HG03175 (cell line): ENCODE measurements around the gene AKR1C8.
"Not testable (repeated sequence)": the region's sequence is repeated elsewhere in the genome, so short reads cannot be mapped to it uniquely, and the experiment has no call there.

ENCODE experiments used
- ATAC-seq: cut with Tn5 transposase; IDR thresholded peaks from one replicate; pipeline ENCODE4 v1.9.1; 2021; ENCODE audit warnings: mild to moderate bottlenecking, moderate library complexity; ENCODE audit not compliant: unreplicated experiment

Gene AKR1C8

DNA sequence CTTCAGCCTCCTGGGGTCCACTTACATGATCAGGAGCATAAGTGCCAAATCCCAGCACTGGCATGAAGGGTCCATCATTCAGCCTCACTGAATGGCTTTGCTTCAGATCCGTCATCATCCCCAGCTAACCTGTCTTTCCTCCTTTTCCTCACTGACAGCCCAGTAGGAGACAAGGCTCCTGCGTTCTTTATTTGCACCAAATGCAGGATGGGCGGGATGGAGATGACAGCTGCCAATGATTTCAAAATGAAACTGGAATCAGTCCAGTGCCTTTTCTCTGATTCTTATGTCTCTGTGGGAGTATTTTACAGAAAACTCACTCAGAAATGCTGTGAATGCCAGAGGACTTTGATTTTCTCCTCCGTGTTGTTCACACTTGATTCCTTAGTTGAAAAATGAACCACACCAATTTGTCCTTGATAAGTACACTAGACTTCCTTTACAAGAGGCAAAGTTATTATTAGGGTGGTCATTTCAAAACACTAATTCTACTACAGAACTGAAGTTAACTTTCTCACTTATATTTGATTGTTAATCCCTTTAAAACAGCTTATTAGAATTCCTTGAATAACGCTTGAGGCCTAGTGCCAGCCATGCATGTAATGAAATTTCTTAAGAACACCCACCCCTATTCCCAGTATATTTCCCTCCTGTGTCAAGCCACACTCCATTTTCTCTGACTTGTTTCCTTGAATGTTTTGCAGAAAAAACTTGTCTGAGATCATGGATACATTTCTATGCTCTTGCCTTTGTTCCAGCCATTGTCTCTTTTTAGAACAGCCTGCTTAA is at the start of gene AKR1C8:
AKR1C8 (minus strand) TSS at position 164 of the 789 bp plus-strand sequence; CDS start at position 118, 46 bp downstream.
- no peak for ATAC-seq

DNA sequence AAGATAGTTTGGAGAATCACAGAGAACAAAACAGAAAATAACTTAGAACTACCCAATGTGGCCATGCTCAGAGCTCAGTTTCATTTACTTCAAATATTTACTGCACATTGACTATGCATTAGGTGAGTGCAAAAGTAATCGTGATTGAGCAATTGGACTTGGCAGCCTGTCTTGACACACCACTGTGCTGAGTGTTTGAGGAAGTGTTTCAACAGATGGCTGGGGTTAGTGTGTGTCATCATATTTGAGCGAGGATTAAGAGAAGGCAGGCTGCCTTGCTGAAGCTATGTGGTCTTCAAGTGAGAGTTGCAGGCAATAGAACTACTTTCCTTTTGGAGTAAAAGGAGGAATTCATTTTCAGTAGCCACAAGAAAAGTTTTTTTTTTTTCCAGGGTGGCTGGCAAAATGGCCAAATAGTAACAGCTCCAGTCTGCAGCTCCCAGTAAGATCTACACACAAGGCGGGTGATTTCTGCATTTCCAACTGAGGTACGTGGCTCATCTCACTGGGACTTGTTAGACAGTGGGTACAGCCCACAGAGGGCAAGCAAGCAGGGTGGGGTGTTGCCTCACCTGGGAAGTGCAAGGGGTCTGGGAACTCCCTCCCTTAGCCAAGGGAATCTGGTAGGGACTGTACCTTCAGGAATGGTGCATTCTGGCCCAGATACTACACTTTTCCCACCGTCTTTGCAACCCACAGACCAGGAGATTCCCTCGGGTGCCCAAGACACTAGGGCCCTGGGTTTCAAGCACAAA is 49.3 kb upstream of the AKR1C8 start:
- ATAC-seq: no peak

DNA sequence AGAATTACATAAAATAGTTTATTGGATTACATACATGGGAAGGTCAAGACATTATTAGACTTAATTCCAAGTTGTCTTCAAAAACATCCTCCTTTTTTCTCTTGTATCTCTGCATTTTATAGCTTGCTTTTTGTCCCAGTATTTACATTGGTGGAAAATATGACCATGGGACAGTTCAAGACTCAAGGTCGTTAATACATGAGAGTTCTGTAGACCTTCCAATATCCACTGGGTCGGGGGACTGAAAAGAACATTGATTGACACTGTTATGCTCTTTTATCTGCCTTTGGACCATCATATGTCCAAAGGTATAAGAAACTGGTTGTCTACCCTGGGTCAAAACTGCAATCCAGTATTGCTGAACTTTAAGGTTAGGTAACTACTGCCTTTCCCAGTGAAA is 48.4 kb upstream of the AKR1C8 start:
- ATAC-seq: no peak

DNA sequence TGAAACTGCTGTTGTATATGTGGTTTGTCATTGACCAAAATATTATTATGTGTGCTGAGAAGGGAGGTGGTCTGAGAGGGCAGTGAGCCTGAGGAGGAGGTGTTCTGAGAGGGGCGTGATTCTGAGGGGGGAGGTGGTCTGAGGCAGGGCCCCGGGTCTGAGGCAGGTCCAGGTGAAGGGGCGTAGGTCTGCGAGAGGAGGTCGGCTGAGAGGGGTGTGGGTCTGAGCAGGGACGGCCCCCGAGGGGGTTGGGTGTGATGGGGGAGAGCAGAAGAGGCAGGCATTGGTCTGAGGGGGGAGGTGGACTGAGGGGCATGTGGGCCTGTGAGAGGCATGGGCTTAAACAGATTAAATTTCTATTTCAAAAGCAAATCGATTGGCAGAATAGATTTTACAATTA is 44.1 kb upstream of the AKR1C8 start:
- ATAC-seq: no peak

DNA sequence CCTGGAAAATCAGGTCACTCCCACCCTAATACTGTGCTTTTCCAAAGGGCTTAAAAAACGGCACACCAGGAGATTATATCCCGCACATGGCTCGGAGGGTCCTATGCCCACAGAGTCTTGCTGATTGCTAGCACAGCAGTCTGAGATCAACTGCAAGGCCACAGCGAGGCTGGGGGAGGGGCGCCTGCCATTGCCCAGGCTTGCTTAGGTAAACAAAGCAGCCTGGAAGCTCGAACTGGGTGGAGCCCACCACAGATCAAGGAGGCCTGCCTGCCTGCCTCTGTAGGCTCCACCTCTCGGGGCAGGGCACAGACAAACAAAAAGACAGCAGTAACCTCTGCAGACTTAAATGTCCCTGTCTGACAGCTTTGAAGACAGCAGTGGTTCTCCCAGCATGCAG is 38.0 kb upstream of the AKR1C8 start:
- ATAC-seq: not testable (repeated sequence)

DNA sequence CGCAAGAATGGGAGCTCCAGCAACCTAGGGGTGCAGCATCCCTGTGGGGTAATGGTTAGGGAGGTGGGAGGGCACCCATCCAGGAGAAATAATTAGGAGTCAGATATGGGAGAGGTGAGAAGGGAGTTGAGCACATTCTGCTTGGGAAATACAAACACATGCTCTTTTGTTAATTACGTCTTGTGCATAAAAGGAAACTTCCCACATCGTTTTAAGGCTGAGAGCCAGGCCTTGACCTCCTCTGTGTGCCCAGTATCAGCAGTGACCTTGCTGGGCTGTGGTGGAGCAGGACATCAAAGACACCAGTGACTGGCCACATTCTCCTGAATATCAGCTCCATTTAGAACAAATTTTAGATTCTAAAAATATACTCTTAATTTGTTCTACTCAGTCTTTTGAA is 34.3 kb upstream of the AKR1C8 start:
- no peak for ATAC-seq

DNA sequence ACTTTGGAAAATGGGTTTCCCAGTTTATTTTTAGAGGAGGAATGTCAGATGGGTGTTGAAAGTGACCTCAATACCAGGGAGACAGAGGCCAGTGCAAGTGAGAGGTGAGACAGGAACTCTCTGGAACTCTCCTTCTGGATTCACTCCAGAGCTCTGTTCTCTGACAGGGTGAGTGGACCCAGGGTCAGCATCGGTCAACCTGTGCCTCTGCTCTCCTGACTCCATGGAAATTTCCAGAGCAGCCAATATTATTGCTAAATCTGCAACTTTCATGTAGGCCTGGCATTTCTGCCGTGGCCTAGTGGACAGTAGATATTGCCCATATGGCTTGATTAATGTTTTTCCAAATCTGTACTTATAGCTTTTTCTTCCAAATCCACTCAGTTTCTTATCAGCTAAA is 31.9 kb upstream of the AKR1C8 start:
- ATAC-seq: no peak

DNA sequence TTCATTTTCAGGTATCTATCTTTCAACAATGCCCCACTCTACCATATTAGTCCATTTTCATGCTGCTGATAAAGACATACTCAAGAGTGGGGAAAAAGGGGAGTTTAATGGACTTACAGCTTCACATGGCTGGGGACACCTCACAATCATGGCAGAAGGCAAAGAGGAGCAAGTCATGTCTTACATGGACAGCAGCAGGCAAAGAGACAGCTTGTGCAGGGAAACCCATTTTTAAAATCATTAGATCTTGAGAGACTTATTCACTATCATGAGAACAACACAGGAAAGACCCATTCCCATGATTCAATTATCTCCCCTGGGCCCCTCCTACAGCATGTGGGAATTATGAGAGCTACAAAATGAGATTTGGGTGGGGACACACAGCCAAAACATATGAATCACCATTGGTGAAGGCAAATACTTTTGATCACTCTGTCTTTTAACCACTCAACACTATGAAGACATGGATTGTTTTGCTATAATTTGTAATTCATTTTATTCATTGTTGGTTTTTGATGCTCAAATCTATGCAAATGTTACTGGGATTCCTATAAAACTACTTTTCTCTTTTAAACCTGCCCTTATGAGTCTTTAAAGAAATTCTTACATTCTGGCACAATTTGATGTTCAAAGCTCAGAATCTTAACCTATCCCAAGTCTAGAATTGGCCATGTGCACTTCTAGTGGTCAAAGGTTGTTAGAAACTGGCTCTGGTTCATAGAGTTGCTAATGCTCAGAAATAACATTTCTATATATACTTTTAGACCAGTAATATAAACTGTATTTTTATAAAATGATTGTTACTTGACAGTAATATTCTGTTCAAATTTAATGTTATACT is 27.0 kb upstream of the AKR1C8 start:
- no peak for ATAC-seq

DNA sequence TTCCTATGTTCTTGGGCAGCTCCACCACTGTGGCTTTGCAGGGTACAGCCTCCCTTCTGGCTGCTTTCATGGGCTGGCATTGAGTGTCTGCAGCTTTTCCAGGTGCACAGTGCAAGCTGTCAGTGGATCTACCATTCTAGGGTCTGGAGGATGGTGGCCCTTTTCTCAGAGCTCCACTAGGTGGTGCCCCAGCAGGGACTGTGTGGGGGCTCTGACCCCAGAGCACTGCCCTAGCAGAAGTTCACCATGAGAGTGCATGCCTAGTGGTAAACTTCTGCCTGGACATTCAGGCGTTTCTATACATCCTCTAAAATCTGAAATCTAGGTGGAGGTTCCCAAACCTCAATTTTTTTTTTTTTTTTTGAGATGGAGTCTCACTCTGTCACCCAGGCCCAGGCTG is 25.3 kb upstream of the AKR1C8 start:
- not testable (repeated sequence) for ATAC-seq

DNA sequence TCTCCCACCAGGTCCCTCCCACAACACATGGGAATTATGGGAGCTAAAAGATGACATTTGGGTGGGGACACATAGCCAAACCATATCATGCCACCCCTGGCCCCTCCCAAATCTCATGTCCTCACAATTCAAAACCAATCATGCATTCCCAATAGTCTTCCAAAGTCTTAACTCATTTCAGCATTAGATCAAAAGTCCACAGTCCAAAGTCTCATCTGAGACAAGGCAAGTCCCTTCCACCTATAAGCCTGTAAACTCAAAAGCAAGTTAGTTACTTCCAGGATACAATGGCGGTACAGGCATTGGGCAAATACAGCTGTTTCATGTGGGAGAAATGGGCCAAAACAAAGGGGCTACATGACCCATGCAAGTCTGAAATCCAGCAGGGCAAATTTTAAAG is 24.8 kb upstream of the AKR1C8 start:
- not testable (repeated sequence) for ATAC-seq

DNA sequence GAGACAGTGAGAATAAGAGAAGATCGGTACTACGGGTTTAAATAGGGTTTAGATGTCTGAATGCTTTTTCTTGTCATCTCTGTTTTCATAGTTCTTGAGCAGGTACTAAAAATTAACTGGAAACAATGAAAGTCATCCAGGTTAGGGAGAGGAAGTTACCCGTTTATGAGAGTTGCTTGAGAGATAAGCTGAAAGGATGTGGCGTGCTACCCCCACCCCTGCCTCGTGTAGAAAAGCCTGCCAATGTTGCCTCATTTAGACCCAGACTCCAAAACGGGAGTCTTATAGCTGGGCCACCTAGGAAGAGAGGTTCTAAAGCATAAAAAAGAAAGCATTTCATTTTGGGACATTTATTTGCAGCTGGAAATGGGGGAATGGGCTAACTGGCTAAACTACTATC is 21.8 kb upstream of the AKR1C8 start:
- no peak for ATAC-seq

DNA sequence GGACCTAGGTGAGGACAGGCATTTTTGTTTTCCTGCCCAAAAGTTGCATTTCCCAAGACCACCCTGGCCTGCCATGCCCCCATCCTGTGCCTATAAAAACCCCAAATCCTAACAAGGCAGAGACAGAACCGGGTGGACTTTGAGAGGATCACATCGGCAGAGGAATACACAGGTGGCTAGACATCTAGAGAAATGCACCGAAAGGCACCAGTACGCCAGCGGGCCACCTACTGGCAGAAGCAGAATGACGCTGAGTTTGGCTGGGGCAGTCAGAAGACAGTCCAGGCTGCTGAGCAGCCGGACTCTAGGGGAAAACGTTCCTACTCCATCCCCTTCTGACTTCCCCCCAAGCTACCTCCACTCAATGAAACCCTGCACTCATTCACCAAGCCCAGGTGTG is 14.4 kb upstream of the AKR1C8 start:
- no peak for ATAC-seq

DNA sequence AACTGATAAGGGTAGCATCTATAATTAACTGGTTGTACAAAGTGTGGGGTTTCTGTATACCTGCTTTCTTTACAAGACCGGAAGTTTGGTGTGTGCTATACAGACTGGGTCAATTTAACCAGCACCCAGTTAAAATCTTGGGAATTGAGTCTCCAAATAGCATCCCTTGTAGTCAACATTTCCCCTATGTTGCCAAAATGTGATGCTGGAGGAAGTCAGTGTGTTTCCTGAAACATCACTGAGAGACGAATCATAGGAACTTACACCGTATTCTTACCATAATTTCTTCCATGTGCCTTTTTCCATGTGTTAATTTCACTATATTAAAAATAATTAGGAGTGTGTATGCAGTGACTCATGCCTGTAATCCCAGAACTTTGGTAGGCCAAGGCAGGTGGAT is 13.4 kb upstream of the AKR1C8 start:
- no peak for ATAC-seq

DNA sequence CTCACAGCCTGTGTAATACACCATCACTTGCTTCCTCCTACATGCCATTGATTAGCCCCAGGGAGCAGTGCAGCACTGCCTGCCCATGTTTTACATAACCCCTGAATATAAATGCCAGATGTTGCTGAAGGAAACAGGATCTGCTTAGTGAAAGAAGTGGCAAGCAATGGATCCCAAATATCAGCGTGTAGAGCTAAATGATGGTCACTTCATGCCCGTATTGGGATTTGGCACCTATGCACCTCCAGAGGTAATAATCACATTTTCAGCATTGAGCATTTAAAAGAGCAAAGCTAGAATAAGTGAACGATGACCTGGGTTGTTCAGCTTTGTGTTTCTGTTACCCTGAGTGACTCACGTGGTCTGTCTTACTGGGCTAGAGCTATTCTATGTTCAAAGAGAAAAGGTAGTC is 11.8 kb upstream of the AKR1C8 start, which contains the start of gene AKR1C4:
AKR1C4 (plus strand) TSS at position 136 of the 412 bp plus-strand sequence; CDS start at position 167, 31 bp downstream.
- no peak for ATAC-seq

DNA sequence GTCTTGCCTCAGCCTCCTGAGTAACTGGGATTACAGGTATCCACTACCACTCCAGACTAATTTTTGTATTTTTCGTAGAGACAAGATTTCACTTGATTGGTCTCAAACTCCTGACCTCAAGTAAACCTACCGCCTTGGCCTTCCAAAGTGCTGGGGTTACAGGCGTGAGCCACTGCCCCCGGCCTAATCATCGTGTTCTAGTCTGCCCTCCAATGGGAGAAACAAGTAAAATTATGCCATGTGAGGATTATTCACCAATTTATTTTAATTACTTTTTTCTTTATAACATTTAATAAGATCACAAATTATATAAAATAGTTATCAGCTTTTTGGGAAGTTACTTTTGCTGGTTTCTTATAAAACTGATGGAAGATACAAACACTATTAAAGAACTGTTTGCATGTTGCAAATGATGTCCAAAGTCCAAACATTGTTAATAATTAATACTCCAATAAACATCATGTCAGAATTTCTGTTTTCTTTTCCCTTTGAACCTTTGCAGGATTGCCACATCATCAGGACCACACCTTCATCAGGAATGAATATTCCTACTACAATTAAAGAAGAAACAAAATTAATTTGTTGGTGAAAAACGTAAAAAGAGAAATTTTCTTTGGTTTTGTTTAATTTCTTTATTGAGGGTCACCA is 10.9 kb upstream of the AKR1C8 start:
- no peak for ATAC-seq

DNA sequence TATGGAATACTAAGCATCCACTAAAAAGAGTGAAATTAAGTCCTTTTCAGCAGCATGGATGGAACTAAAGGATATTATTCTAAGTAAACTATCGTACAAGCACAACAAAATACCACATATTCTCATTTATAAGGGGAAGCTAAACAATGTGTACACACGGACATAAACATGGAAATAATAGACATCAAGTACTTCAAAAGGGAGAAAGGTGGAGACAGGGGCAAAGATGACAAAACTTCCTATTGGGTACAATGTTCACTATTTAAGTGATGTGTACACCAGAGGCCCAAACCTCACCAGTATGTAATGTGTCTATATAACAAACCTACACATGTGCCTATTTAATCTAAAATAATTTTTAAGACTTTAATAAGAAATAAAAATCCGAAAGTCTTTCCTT is 9.5 kb upstream of the AKR1C8 start:
- ATAC-seq: no peak

DNA sequence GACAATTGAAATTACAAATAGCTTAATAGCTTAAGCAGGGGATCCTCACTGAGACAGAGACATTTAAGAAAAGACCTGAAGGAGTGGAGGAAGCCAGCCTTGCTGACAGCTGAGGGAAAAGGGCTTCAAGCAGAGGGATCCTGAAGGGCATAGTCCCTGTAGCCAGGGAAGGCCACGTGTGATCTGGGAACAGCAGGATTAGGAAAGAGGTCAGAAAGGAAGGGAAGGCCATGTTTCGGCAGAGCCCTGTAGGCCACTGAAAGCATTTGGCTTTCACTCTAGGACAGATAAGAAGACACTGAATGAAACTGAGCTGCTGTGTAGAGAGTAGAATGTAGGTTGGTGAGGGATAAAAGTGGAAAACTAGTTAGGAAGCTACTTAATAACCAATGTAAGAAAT is 3.4 kb upstream of the AKR1C8 start:
- no peak for ATAC-seq

DNA sequence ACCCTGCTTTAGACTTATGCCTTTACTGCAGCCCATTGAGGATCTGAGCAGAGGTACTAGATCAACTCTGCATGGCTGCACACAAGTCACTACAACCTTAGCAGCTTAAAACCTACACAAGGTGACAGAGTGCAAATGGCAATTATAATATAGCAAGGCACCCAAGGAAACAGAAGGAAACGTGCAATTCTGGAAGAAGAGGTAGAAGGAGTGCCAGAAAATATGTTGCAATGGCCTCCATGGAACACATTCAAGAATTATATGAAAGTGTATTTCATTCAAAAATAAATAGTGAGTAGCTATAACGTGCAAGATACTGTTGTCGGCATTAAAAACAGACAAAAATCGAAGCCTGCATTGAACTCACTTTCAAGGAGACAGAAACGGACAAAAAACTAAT is 2.9 kb upstream of the AKR1C8 start:
- no peak for ATAC-seq

DNA sequence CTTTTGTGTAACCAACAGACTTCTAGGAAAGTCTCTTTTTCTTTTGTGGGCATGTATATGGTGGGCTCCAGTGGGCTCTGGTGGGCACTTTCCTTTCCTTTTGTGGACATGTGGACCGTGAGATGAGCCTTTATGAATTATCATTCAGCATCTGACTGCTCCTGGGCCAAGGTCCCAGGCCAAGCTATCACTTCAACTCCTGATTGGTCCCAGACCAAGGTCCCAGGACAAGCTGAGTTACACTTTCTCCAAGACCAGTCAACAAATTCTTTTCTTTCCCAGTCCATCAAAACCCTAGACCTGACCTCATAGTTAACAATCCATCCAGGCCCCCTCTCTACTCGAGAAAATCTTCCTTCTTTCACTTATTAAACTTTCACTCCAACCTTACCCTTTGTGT is 1.0 kb downstream of the AKR1C8 start:
- no peak for ATAC-seq

DNA sequence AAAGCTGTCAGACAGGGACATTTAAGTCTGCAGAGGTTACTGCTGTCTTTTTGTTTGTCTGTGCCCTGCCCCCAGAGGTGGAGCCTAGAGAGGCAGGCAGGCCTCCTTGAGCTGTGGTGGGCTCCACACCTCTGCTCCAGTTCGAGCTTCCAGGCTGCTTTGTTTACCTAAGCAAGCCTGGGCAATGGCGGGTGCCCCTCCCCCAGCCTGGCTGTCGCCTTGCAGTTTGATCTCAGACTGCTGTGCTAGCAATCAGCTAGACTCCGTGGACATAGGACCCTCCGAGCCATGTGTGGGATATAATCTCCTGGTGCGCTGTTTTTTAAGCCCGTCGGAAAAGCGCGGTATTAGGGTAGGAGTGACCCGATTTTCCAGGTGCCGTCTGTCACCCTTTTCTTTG is 4.4 kb downstream of the AKR1C8 start:
- not testable (repeated sequence) for ATAC-seq

DNA sequence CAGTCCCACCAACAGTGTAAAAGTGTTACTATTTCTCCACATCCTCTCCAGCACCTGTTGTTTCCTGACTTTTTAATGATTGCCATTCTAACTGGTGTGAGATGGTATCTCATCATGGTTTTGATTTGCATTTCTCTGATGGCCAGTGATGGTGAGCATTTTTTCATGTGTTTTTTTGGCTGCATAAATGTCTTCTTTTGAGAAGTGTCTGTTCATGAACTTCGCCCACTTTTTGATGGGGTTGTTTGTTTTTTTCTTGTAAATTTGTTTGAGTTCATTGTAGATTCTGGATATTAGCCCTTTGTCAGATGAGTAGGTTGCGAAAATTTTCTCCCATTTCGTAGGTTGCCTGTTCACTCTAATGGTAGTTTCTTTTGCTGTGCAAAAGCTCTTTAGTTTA is 9.4 kb downstream of the AKR1C8 start:
- ATAC-seq: not testable (repeated sequence)
